Neuron (in vitro differentiated cells): ENCODE measurements around the gene OSTF1.

ENCODE experiments used
- H2AFZ ChIP-seq: one replicate; pipeline ENCODE4 v1.6.1; 2013; ENCODE audit warnings: low read depth, mild to moderate bottlenecking, inconsistent platforms, low read length, moderate library complexity
- H3K27me3 ChIP-seq: one replicate; pipeline ENCODE4 v1.6.1; 2013; ENCODE audit warnings: low read length; ENCODE audit not compliant: insufficient read depth
- H3K36me3 ChIP-seq: one replicate; pipeline ENCODE4 v1.6.1; 2013; ENCODE audit warnings: low read length; ENCODE audit not compliant: insufficient read depth
- H3K4me1 ChIP-seq: one replicate; pipeline ENCODE4 v1.6.1; 2013; ENCODE audit warnings: low read length; ENCODE audit not compliant: insufficient read depth
- H3K4me3 ChIP-seq: 2 replicates; pipeline ENCODE4 v1.5.1; 2013; ENCODE audit warnings: mild to moderate bottlenecking, low read length, moderate library complexity
- H3K9me3 ChIP-seq: one replicate; pipeline ENCODE4 v1.6.1; 2013; ENCODE audit warnings: low read length

OSTF1 gene

GRCh38 chr9:75190762-75191161 is 102.4 kb downstream of the OSTF1 start:
- Histone ChIP-seq H3K4me1 (no peaks in the 10 kb centered on the region), H2AFZ (no peak overlapping the region), H3K4me3 (no peak overlapping the region), H3K27me3 (no peaks in the 10 kb centered on the region), H3K9me3 (no peaks in the 10 kb centered on the region), H3K36me3 (no peaks in the 10 kb centered on the region)
